Measurements from ENCODE around the gene ACO1. TPM values are rescaled to one million over a fixed set of nuclear protein-coding genes. Genes with fewer than 3 reads are reported as not detected.

ACO1 gene
- 10.2 TPM for polyA plus RNA-seq (2012; ENCODE audit: missing spikeins)

DNA sequence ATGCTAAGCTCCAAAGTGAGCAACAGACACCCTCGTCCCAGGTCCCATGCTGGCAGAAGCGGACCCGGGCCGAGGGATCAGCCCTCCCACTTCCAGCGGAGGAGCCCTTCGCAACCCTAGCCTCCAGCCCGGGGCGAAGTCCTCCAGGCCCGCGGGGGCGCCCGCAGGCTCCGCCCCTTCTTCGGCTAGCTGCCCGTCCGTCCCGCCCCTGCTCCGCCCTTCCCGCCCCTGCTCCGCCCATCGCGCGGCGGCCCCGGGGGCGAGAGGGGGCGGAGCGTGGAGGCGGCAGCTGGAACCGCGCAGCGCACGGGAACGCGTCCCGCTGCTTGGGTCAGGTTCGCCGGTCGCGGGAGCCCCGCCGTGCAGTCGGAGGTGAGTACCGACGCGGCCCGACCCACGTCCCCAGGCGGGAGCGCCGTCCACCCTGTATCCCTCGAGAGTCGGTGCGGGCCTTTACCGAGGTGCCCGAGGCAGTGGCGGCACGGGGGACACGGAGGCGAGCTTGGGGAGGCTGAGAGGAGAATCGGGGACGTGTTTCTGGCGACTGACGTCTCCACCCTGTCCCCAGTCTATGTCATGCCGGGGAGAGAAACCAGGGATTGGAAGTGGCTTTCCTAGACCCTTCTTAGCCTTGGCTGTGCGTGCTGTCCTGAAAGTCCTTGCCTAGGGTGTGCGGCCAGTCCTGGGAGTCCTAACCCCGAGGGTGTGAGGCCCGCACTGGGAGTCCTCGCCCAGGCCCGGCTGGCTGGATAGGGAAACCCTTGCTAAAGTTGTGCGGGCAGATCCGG is at the start of gene ACO1:
TSS of gene ACO1 (plus strand) at position 280 of the 788 bp plus-strand sequence. CDS start 20,864 bp downstream, outside the sequence.
- FAIRE-seq, result peak; percentile 97
- no peak for TF ChIP-seq TAF1 (IDR thresholded peaks at IDR 0.05; ENCODE audit: borderline replicate concordance, low read depth, low read length)
- peak; percentile 57; the same call in 1 of the 2 replicates for TF ChIP-seq POLR2A (IDR thresholded peaks at IDR 0.05; ENCODE audit: low read depth, low read length)
- TF ChIP-seq POLR2AphosphoS5 (IDR thresholded peaks at IDR 0.05; ENCODE audit: low read depth, low read length), result no peak

DNA sequence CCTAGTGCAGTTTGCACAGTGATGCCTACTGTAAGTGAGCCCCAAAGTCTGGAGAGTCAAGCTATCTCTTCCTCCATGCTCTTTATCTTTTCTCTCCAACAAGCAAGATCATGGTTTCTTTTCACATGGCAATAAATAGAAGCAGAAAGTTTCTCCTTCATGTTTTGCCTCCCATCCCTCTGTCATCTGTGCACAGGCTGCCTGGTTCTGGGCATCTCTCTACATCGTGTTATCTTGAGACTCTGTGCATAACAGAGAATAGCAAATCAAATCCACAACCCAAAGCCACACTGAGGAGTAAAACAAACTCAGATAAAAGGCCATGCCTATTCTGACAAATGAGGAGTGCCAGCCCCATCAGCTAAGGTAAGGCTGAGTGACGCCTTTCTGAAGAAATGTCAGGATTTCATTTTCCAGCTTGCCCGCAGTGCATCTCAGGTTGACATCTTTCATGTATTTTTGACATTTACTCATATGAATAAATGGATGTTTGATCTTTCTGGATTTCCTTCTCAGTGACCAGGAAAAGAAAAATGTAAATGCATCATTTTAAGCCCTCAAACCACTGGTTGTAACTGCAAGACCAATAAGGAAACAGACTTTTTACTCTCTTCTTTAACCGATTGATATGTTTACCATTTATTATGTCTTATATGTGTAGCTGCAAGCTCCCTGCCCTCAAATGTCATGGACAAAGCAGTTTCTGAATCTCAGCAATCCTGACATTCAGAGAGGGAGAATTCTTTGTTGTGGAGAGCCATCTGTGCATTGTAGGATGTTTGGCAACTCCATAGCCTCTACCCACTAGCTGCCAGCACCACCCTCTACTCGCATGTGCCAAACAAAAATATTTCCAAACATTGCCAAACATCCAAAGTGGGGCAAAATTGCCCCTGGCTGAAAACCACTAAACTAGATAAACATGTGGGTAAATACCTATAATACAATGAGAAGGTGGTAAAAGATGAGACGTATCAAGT is 49.2 kb upstream of the ACO1 start:
- no peak for FAIRE-seq
- no peak for DNase-seq (ENCODE audit: insufficient read length)
- no peak for TF ChIP-seq POLR2A (IDR thresholded peaks at IDR 0.05; ENCODE audit: low read depth, low read length)
- TF ChIP-seq POLR2AphosphoS5 (IDR thresholded peaks at IDR 0.05; ENCODE audit: low read depth, low read length), result no peak
- no peak for TF ChIP-seq TAF1 (IDR thresholded peaks at IDR 0.05; ENCODE audit: borderline replicate concordance, low read depth, low read length)

More for the DNA sequence above, at the start of gene ACO1:
- DNase-seq (ENCODE audit: insufficient read length), result peak; percentile 85

GRCh38 chr9:32339424-32339823 is 45.0 kb upstream of the ACO1 start:
- TF ChIP-seq TAF1 (IDR thresholded peaks at IDR 0.05; ENCODE audit: borderline replicate concordance, low read depth, low read length) (no peak), POLR2A (IDR thresholded peaks at IDR 0.05; ENCODE audit: low read depth, low read length) (no peak), POLR2AphosphoS5 (IDR thresholded peaks at IDR 0.05; ENCODE audit: low read depth, low read length) (no peak)
- FAIRE-seq (peak; percentile 65), DNase-seq (ENCODE audit: insufficient read length) (no peak)

GRCh38 chr9:32340361-32340760 is 44.1 kb upstream of the ACO1 start:
- FAIRE-seq (no peak), DNase-seq (ENCODE audit: insufficient read length) (no peak)
- no peak for TF ChIP-seq POLR2AphosphoS5 (IDR thresholded peaks at IDR 0.05; ENCODE audit: low read depth, low read length)
- TF ChIP-seq POLR2A (IDR thresholded peaks at IDR 0.05; ENCODE audit: low read depth, low read length), result no peak
- TF ChIP-seq TAF1 (IDR thresholded peaks at IDR 0.05; ENCODE audit: borderline replicate concordance, low read depth, low read length), result no peak

DNA sequence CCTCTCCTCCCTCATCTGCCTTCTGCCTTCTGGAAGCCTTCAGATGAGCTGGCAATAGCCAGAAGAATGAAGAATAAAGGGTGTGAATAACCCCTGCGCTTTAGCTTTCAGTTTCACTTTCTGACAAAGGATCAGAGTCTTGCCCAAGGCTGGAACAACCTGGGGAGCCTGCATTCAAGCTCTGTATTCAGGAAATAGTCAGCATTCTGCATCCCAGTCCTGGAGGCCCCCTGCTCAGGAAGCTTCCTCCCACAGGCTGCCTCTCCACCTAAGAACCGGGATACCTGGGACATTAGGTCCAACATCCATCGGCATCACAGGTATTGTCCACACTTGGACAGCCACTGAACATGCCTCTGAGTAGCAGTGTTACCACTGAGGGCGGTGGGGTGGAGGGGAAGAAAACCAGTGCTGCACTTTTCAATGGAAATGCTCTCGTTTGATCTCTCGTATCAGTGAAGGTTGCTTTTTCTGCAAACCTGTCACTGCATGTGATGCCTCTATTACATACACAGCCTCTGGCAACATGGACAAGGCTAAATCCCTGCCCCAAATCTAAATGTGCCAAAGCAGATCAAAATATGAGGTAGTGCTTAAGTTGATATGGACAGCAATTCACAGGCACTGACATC is 39.8 kb upstream of the ACO1 start:
- TF ChIP-seq POLR2AphosphoS5 (IDR thresholded peaks at IDR 0.05; ENCODE audit: low read depth, low read length) (no peak), TAF1 (IDR thresholded peaks at IDR 0.05; ENCODE audit: borderline replicate concordance, low read depth, low read length) (no peak), POLR2A (IDR thresholded peaks at IDR 0.05; ENCODE audit: low read depth, low read length) (no peak)
- FAIRE-seq (no peak), DNase-seq (ENCODE audit: insufficient read length) (no peak)

- FAIRE-seq, result no peak
- DNase-seq (ENCODE audit: insufficient read length), result no peak
- TF ChIP-seq POLR2AphosphoS5 (IDR thresholded peaks at IDR 0.05; ENCODE audit: low read depth, low read length), result no peak
- TF ChIP-seq POLR2A (IDR thresholded peaks at IDR 0.05; ENCODE audit: low read depth, low read length), result no peak
- TF ChIP-seq TAF1 (IDR thresholded peaks at IDR 0.05; ENCODE audit: borderline replicate concordance, low read depth, low read length), result no peak
Observed at GRCh38 chr9:32345243-32345642, 39.2 kb upstream of the ACO1 start.

DNA sequence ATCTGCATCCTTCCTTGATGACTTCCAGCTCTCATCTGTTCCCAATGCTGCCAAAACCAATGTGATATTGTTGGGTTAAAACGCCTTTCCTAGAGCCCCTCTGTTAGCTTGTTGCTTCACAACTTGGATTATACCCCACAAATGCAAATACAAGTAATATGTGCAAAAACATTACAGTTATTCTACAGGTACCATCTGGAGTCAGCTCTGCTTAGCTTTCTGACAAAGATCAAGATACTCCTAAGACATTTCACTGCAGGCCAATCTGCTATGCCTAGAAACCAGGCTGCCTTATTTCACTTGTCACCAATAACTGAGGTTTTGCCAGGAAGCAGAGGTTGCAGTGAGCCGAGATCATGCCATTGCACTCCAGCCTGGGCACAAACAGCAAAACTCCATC is 36.9 kb upstream of the ACO1 start:
- TF ChIP-seq TAF1 (IDR thresholded peaks at IDR 0.05; ENCODE audit: borderline replicate concordance, low read depth, low read length) (no peak), POLR2A (IDR thresholded peaks at IDR 0.05; ENCODE audit: low read depth, low read length) (no peak), POLR2AphosphoS5 (IDR thresholded peaks at IDR 0.05; ENCODE audit: low read depth, low read length) (no peak)
- FAIRE-seq (no peak), DNase-seq (ENCODE audit: insufficient read length) (no peak)

GRCh38 chr9:32348106-32348695 is 36.2 kb upstream of the ACO1 start:
- no peak for FAIRE-seq
- TF ChIP-seq POLR2AphosphoS5 (IDR thresholded peaks at IDR 0.05; ENCODE audit: low read depth, low read length), result no peak
- TF ChIP-seq POLR2A (IDR thresholded peaks at IDR 0.05; ENCODE audit: low read depth, low read length), result no peak
- TF ChIP-seq TAF1 (IDR thresholded peaks at IDR 0.05; ENCODE audit: borderline replicate concordance, low read depth, low read length), result no peak

DNA sequence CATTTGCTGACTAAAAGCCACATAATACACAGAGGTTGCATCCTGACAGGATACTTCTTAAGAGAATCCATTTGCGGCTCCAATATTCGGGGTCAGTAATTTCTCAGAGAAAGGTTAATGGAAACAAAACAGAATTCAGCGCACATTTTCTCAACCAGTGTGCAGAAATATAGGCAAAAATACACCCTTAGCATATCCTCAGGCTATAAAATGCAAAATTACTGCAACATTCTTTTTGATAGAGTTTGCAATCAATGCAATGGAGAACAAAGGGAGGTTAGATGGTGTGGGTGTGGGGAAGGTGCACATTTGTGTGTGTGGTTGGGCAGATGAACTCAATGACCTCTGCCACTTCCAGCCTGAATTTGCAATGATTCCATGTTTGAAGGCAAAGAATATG is 35.4 kb upstream of the ACO1 start:
- DNase-seq (ENCODE audit: insufficient read length) (no peak), FAIRE-seq (no peak)
- TF ChIP-seq POLR2AphosphoS5 (IDR thresholded peaks at IDR 0.05; ENCODE audit: low read depth, low read length), result no peak
- TF ChIP-seq POLR2A (IDR thresholded peaks at IDR 0.05; ENCODE audit: low read depth, low read length), result no peak
- TF ChIP-seq TAF1 (IDR thresholded peaks at IDR 0.05; ENCODE audit: borderline replicate concordance, low read depth, low read length), result no peak

More at GRCh38 chr9:32348106-32348695, 36.2 kb upstream of the ACO1 start:
- DNase-seq (ENCODE audit: insufficient read length), result no peak

DNA sequence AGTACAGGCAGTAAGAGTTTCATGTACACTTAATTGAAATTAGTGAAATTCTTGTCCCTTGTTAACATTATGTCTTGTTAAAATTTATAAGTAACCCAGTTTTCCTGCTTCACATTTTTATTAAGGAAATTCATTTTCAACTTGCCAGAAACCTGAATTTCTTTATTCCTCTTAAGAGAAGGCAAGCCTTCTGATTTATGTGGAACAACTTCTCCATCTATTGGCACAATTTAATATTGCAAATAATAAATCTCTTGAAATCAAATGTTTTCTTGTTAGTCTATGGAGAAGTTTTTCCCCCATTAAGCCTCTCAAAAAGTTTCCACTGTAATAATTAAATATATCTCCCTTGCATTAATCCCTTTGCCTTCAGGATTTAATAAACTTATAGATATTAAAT is 33.8 kb upstream of the ACO1 start:
- DNase-seq (ENCODE audit: insufficient read length), result no peak
- FAIRE-seq, result no peak
- no peak for TF ChIP-seq POLR2AphosphoS5 (IDR thresholded peaks at IDR 0.05; ENCODE audit: low read depth, low read length)
- TF ChIP-seq POLR2A (IDR thresholded peaks at IDR 0.05; ENCODE audit: low read depth, low read length), result no peak
- TF ChIP-seq TAF1 (IDR thresholded peaks at IDR 0.05; ENCODE audit: borderline replicate concordance, low read depth, low read length), result no peak
